Fibroblast of upper back skin (primary cell): ENCODE measurements around the gene BCR.
"Not testable (repeated sequence)": the region's sequence is repeated elsewhere in the genome, so short reads cannot be mapped to it uniquely, and the experiment has no call there.

Source experiments
- DNase-seq: peaks from one replicate; pipeline ENCODE4 v3.0.0-alpha.2; 2013

The BCR gene

GRCh38 chr22:23292453-23293350 is 112.4 kb downstream of the BCR start:
- no peak for DNase-seq

GRCh38 chr22:23293720-23294119 is 113.4 kb downstream of the BCR start:
- DNase-seq = no peak

GRCh38 chr22:23294221-23294620 is 113.9 kb downstream of the BCR start:
- DNase-seq = no peak

GRCh38 chr22:23300476-23300875 is 120.2 kb downstream of the BCR start:
- DNase-seq = no peak

- no peak for DNase-seq
These were observed 121.3 kb downstream of the BCR start for GRCh38 chr22:23301591-23301990.

GRCh38 chr22:23302171-23303002 is 122.1 kb downstream of the BCR start:
- no peak for DNase-seq

GRCh38 chr22:23305321-23305910 is 125.1 kb downstream of the BCR start:
- DNase-seq = peak; percentile 30

- DNase-seq = no peak
These were observed 125.6 kb downstream of the BCR start for GRCh38 chr22:23305922-23306374.

- DNase-seq = no peak
These were observed 126.2 kb downstream of the BCR start for GRCh38 chr22:23306438-23306921.

GRCh38 chr22:23306926-23307325 is 126.6 kb downstream of the BCR start:
- DNase-seq = no peak

GRCh38 chr22:23307511-23307910 is 127.2 kb downstream of the BCR start:
- not testable (repeated sequence) for DNase-seq

- DNase-seq = not testable (repeated sequence)
These were observed 129.0 kb downstream of the BCR start for GRCh38 chr22:23309261-23309660.

GRCh38 chr22:23310443-23311097 is 130.3 kb downstream of the BCR start:
- DNase-seq = not testable (repeated sequence)

- not testable (repeated sequence) for DNase-seq
These were observed 131.5 kb downstream of the BCR start for GRCh38 chr22:23311635-23312420.

- DNase-seq = no peak
These were observed 133.7 kb downstream of the BCR start for GRCh38 chr22:23313791-23314567.

- DNase-seq = peak; percentile 60
These were observed 135.1 kb downstream of the BCR start for GRCh38 chr22:23315341-23315917.

GRCh38 chr22:23316596-23316995 is 136.3 kb downstream of the BCR start:
- DNase-seq = not testable (repeated sequence)

GRCh38 chr22:23318316-23318715 is 138.0 kb downstream of the BCR start:
- not testable (repeated sequence) for DNase-seq

- DNase-seq = not testable (repeated sequence)
These were observed 142.3 kb downstream of the BCR start for GRCh38 chr22:23322497-23323080.
